DND-41 (cell line): ENCODE data around the gene C15orf61.

Source experiments
- ATAC-seq: fragments of 200-7000 bp; cut with Tn5 transposase; 3 replicates; pipeline ENCODE4 v1.9.1; 2021; ENCODE audit warnings: low read depth; ENCODE audit not compliant: insufficient read depth
- DNase-seq: peaks from one replicate; pipeline ENCODE4 v3.0.0-alpha.2; 2020
- H2AFZ ChIP-seq: 2 replicates; pipeline ENCODE4 v1.6.0; 2012; ENCODE audit warnings: low read depth, low read length
- H3K27ac ChIP-seq: 2 replicates; pipeline ENCODE4 v1.5.1; 2012; ENCODE audit warnings: low read length, inconsistent platforms
- H3K27me3 ChIP-seq: fragments of 200-600 bp; sonication (generic); 2 replicates; pipeline ENCODE4 v1.6.0; 2012; ENCODE audit warnings: low read length, mild to moderate bottlenecking, inconsistent platforms; ENCODE audit not compliant: insufficient read depth, poor library complexity
- H3K36me3 ChIP-seq: 2 replicates; pipeline ENCODE4 v1.5.1; 2012; ENCODE audit warnings: low read length, inconsistent platforms; ENCODE audit not compliant: insufficient read depth
- H3K4me1 ChIP-seq: 2 replicates; pipeline ENCODE4 v1.5.1; 2012; ENCODE audit warnings: mild to moderate bottlenecking, low read length; ENCODE audit not compliant: insufficient read depth
- H3K4me2 ChIP-seq: 2 replicates; pipeline ENCODE4 v1.6.0; 2012; ENCODE audit warnings: mild to moderate bottlenecking, moderate library complexity, low read length, inconsistent platforms; ENCODE audit not compliant: insufficient read depth
- H3K4me3 ChIP-seq, 2 experiments: fragments of 200-600 bp in 1 of 2; shearing (Covaris generic) in 1 of 2; 2 replicates each; pipeline ENCODE4 v1.5.1; 2012 to 2016; ENCODE audit warnings: inconsistent platforms in 2 of 2, low read length in 2 of 2, mild to moderate bottlenecking in 2 of 2, low read depth in 1 of 2, moderate library complexity in 1 of 2
- H3K79me2 ChIP-seq: 2 replicates; pipeline ENCODE4 v1.6.0; 2012; ENCODE audit warnings: low read length, inconsistent platforms; ENCODE audit not compliant: insufficient read depth
- H3K9ac ChIP-seq: 2 replicates; pipeline ENCODE4 v1.6.0; 2012; ENCODE audit warnings: low read depth, mild to moderate bottlenecking, inconsistent platforms, low read length, moderate library complexity
- H3K9me3 ChIP-seq: 2 replicates; pipeline ENCODE4 v1.5.1; 2012; ENCODE audit warnings: low read length, moderate library complexity, mild to moderate bottlenecking, inconsistent platforms; ENCODE audit not compliant: insufficient read depth, severe bottlenecking
- H4K20me1 ChIP-seq: 2 replicates; pipeline ENCODE4 v1.6.0; 2012; ENCODE audit warnings: low read length; ENCODE audit not compliant: insufficient read depth
- EZH2 ChIP-seq: IDR thresholded peaks from 3 replicates; pipeline ENCODE4 v1.6.1; 2012; ENCODE audit warnings: borderline replicate concordance, low read depth, mild to moderate bottlenecking, moderate library complexity, low read length, inconsistent platforms; ENCODE audit not compliant: severe bottlenecking
- TF ChIP-seq, protein P1 (sequence below): IDR thresholded peaks from 2 replicates; pipeline ENCODE4 v1.5.1; 2012; ENCODE audit warnings: borderline replicate concordance, low read length, moderate library complexity, mild to moderate bottlenecking; ENCODE audit not compliant: poor library complexity, severe bottlenecking; ENCODE audit errors: extremely low read depth

Gene C15orf61

DNA sequence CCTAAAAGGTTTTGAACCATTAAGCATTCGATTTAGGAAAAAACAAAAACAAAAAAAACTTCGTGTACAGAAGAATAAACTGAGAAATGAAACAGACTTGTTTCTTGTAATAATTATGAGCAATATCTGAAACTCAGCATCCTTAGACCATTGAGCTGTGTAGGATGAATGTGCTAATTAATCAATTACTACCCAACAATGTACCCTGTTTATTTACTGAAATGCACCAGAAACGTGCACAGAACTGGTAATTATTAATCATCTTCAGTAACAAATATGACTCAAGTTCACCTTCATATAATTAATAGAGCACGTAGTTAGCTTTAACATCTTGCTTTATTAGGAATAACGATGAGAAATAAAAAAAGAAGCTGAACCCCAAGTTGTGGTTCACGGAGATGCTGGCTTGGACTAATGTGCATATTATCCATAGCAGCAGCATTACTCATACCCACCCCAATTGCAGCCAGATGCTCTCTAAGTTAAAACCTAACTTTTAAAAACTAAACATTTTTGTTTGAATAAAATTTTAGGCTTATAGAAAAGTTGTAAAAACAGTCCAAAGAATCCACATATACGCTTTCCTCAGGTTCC, 10.2 kb upstream of the C15orf61 start:
- Histone ChIP-seq H3K9ac (no peak overlapping the region), H4K20me1 (no peaks in the 10 kb centered on the region), H3K9me3 (no peaks in the 10 kb centered on the region), H3K79me2 (no peaks in the 10 kb centered on the region), H3K27ac (no peak overlapping the region), H3K27me3 (no peaks in the 10 kb centered on the region), H2AFZ (no peak overlapping the region), H3K4me2 (no peak overlapping the region), H3K4me3 (no peak overlapping the region), H3K36me3 (peaks cover 2% of the 10 kb centered on the region; the same call in 1 of the 2 replicates), H3K4me1 (no peaks in the 10 kb centered on the region)
- TF ChIP-seq, protein P1, sequence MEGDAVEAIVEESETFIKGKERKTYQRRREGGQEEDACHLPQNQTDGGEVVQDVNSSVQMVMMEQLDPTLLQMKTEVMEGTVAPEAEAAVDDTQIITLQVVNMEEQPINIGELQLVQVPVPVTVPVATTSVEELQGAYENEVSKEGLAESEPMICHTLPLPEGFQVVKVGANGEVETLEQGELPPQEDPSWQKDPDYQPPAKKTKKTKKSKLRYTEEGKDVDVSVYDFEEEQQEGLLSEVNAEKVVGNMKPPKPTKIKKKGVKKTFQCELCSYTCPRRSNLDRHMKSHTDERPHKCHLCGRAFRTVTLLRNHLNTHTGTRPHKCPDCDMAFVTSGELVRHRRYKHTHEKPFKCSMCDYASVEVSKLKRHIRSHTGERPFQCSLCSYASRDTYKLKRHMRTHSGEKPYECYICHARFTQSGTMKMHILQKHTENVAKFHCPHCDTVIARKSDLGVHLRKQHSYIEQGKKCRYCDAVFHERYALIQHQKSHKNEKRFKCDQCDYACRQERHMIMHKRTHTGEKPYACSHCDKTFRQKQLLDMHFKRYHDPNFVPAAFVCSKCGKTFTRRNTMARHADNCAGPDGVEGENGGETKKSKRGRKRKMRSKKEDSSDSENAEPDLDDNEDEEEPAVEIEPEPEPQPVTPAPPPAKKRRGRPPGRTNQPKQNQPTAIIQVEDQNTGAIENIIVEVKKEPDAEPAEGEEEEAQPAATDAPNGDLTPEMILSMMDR = no peak
- TF ChIP-seq EZH2 = no peak
- no peak for ATAC-seq
- no peak for DNase-seq

DNA sequence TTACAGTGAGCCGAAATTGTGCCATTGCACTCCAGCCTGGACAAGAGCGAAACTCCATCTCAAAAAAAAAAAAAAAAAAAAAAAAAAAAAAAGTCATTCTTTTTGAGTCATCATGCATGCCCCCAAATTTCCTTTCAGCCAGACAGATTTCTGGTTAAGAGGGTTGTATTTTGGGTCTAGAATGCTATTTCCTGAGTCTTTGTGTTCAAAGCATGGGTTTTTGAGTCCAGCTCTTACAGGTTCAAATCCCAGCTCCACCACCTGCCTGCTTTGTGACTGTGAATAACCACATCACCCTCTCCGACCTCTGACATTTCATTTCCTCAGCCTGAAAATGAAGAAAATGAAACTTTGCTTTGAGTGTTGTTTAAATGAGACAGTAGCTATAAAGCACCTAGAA, 9.3 kb upstream of the C15orf61 start:
- no peak overlapping the region for H3K4me2 ChIP-seq
- ATAC-seq = no peak
- DNase-seq = no peak

DNA sequence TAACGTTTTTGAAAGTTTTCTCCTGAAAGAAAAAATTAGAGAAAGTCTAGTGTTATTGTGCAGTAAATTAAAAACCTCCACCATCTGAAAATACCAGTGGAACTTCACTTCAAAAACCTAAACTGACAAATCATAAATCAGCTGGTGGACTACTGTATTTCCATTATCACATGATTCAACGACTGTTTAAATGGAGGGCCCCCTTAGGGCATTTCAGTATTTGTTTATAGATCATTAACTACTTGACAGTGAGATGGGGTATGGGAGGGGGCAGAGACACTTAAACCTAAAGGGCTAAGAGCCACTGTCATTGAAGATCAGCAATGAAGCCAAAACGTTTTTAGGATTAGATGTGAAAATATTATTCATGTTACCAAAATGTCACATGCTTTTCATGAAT, 8.8 kb upstream of the C15orf61 start:
- DNase-seq = no peak
- H2AFZ ChIP-seq = no peak overlapping the region
- no peaks in the 10 kb centered on the region for H3K4me1 ChIP-seq
- no peaks in the 10 kb centered on the region for H3K9me3 ChIP-seq
- no peak for ATAC-seq
- no peaks in the 10 kb centered on the region for H3K27me3 ChIP-seq
- no peak overlapping the region for H3K4me2 ChIP-seq
- no peaks in the 10 kb centered on the region for H4K20me1 ChIP-seq
- peaks cover 2% of the 10 kb centered on the region; the same call in 1 of the 2 replicates for H3K36me3 ChIP-seq
- no peak for TF ChIP-seq EZH2
- TF ChIP-seq, protein P1 = no peak
- no peaks in the 10 kb centered on the region for H3K79me2 ChIP-seq
- H3K4me3 ChIP-seq = no peak overlapping the region
- no peak overlapping the region for H3K9ac ChIP-seq
- H3K27ac ChIP-seq = no peak overlapping the region

More for the DNA sequence above, 9.3 kb upstream of the C15orf61 start:
- no peak overlapping the region for H3K4me3 ChIP-seq
- no peaks in the 10 kb centered on the region for H4K20me1 ChIP-seq
- no peak overlapping the region for H3K27ac ChIP-seq
- H2AFZ ChIP-seq = no peak overlapping the region
- no peaks in the 10 kb centered on the region for H3K9me3 ChIP-seq
- no peaks in the 10 kb centered on the region for H3K79me2 ChIP-seq
- no peaks in the 10 kb centered on the region for H3K27me3 ChIP-seq
- no peak overlapping the region for H3K9ac ChIP-seq
- TF ChIP-seq EZH2 = no peak
- TF ChIP-seq, protein P1 = no peak
- peaks cover 2% of the 10 kb centered on the region; the same call in 1 of the 2 replicates for H3K36me3 ChIP-seq
- H3K4me1 ChIP-seq = no peaks in the 10 kb centered on the region
